Measurements from ENCODE around the gene KCNH4. TPM values are rescaled to one million over a fixed set of nuclear protein-coding genes. Genes with fewer than 3 reads are reported as not detected.

KCNH4 gene
- total and polyA plus RNA-seq, 2 donors, result 0.05 to 0.09 TPM

GRCh38 chr17:42183741-42184711, 3.1 kb upstream of the KCNH4 start:
- Histone ChIP-seq H3K36me3 (ENCODE audit: control insufficient read depth in 2 of 2, insufficient read depth in 2 of 2, low read length in 1 of 2) (no peaks in the 10 kb centered on the region), H3K27me3 (ENCODE audit: control insufficient read depth in 2 of 2, insufficient read depth in 1 of 2, low read length in 1 of 2) (peaks cover 30 to 54% of the 10 kb centered on the region in 2 donors), H3K4me1 (ENCODE audit: control insufficient read depth in 2 of 2, insufficient read depth in 2 of 2, low read length in 2 of 2) (peaks cover 18 to 49% of the 10 kb centered on the region in 2 donors), H3K4me3 (ENCODE audit: low read length in 2 of 2) (peak overlapping the region; percentile 58 to 70), H3K9me3 (ENCODE audit: control insufficient read depth in 2 of 2, insufficient read depth in 1 of 2, low read length in 1 of 2) (peaks cover 0 to 10% of the 10 kb centered on the region in 2 donors), H3K27ac (ENCODE audit: low read depth in 1 of 2, low read length in 1 of 2) (peak overlapping the region; percentile 32 to 86)
- WGBS, result 7% methylated on average over 83 of the region's 83 CpGs
- DNase-seq (ENCODE audit: low read depth in 6 of 9, low spot score in 9 of 9), result peak; percentile 49 to 82 (median 64)

- peaks cover 33 to 63% of the 10 kb centered on the region in 2 donors for H3K27me3 ChIP-seq (ENCODE audit: control insufficient read depth in 2 of 2, insufficient read depth in 1 of 2, low read length in 1 of 2)
- no peak overlapping the region for H3K27ac ChIP-seq (ENCODE audit: low read depth in 1 of 2, low read length in 1 of 2)
- H3K4me1 ChIP-seq (ENCODE audit: control insufficient read depth in 2 of 2, insufficient read depth in 2 of 2, low read length in 2 of 2), result peaks cover 18 to 43% of the 10 kb centered on the region in 2 donors
- H3K36me3 ChIP-seq (ENCODE audit: control insufficient read depth in 2 of 2, insufficient read depth in 2 of 2, low read length in 1 of 2), result no peaks in the 10 kb centered on the region
- DNase-seq (ENCODE audit: low read depth in 6 of 9, low spot score in 9 of 9), result no peak
- H3K4me3 ChIP-seq (ENCODE audit: low read length in 2 of 2), result peak overlapping the region; percentile 58 to 70
- WGBS, result 73% methylated on average over 9 of the region's 9 CpGs
- H3K9me3 ChIP-seq (ENCODE audit: control insufficient read depth in 2 of 2, insufficient read depth in 1 of 2, low read length in 1 of 2), result peaks cover 0 to 10% of the 10 kb centered on the region in 2 donors
Observed at GRCh38 chr17:42182927-42183734, 2.2 kb upstream of the KCNH4 start.

- no peak overlapping the region for H3K4me3 ChIP-seq (ENCODE audit: low read length in 2 of 2)
- peaks cover 18 to 43% of the 10 kb centered on the region in 2 donors for H3K4me1 ChIP-seq (ENCODE audit: control insufficient read depth in 2 of 2, insufficient read depth in 2 of 2, low read length in 2 of 2)
- no peaks in the 10 kb centered on the region for H3K36me3 ChIP-seq (ENCODE audit: control insufficient read depth in 2 of 2, insufficient read depth in 2 of 2, low read length in 1 of 2)
- WGBS, result 87% methylated on average over 2 of the region's 2 CpGs
- H3K27me3 ChIP-seq (ENCODE audit: control insufficient read depth in 2 of 2, insufficient read depth in 1 of 2, low read length in 1 of 2), result peaks cover 33 to 71% of the 10 kb centered on the region in 2 donors
- DNase-seq (ENCODE audit: low read depth in 6 of 9, low spot score in 9 of 9), result no peak
- peaks cover 0 to 10% of the 10 kb centered on the region in 2 donors for H3K9me3 ChIP-seq (ENCODE audit: control insufficient read depth in 2 of 2, insufficient read depth in 1 of 2, low read length in 1 of 2)
- no peak overlapping the region for H3K27ac ChIP-seq (ENCODE audit: low read depth in 1 of 2, low read length in 1 of 2)
Observed at GRCh38 chr17:42181851-42182207, 887 bp upstream of the KCNH4 start.

GRCh38 chr17:42180411-42180921, 476 bp downstream of the KCNH4 start:
- peaks cover 33 to 77% of the 10 kb centered on the region in 2 donors for H3K27me3 ChIP-seq (ENCODE audit: control insufficient read depth in 2 of 2, insufficient read depth in 1 of 2, low read length in 1 of 2)
- no peak overlapping the region for H3K27ac ChIP-seq (ENCODE audit: low read depth in 1 of 2, low read length in 1 of 2)
- H3K4me3 ChIP-seq (ENCODE audit: low read length in 2 of 2), result peak overlapping the region in 1 of 2 donors; percentile 38
- H3K4me1 ChIP-seq (ENCODE audit: control insufficient read depth in 2 of 2, insufficient read depth in 2 of 2, low read length in 2 of 2), result peaks cover 18 to 41% of the 10 kb centered on the region in 2 donors
- H3K9me3 ChIP-seq (ENCODE audit: control insufficient read depth in 2 of 2, insufficient read depth in 1 of 2, low read length in 1 of 2), result peaks cover 0 to 13% of the 10 kb centered on the region in 2 donors
- WGBS, result 5% methylated on average over 33 of the region's 33 CpGs
- no peak for DNase-seq (ENCODE audit: low read depth in 6 of 9, low spot score in 9 of 9)
- no peaks in the 10 kb centered on the region for H3K36me3 ChIP-seq (ENCODE audit: control insufficient read depth in 2 of 2, insufficient read depth in 2 of 2, low read length in 1 of 2)

- H3K27ac ChIP-seq (ENCODE audit: low read depth in 1 of 2, low read length in 1 of 2), result no peak overlapping the region
- peak in 4 of 9 donors; percentile 34 to 65 (median 46) for DNase-seq (ENCODE audit: low read depth in 6 of 9, low spot score in 9 of 9)
- WGBS, result 22% methylated on average over 20 of the region's 20 CpGs
- H3K4me1 ChIP-seq (ENCODE audit: control insufficient read depth in 2 of 2, insufficient read depth in 2 of 2, low read length in 2 of 2), result peaks cover 17 to 36% of the 10 kb centered on the region in 2 donors
- no peaks in the 10 kb centered on the region for H3K36me3 ChIP-seq (ENCODE audit: control insufficient read depth in 2 of 2, insufficient read depth in 2 of 2, low read length in 1 of 2)
- no peak overlapping the region for H3K4me3 ChIP-seq (ENCODE audit: low read length in 2 of 2)
- peaks cover 0 to 13% of the 10 kb centered on the region in 2 donors for H3K9me3 ChIP-seq (ENCODE audit: control insufficient read depth in 2 of 2, insufficient read depth in 1 of 2, low read length in 1 of 2)
- H3K27me3 ChIP-seq (ENCODE audit: control insufficient read depth in 2 of 2, insufficient read depth in 1 of 2, low read length in 1 of 2), result peaks cover 33 to 79% of the 10 kb centered on the region in 2 donors
Observed at GRCh38 chr17:42179911-42180410, 981 bp downstream of the KCNH4 start.

- Histone ChIP-seq H3K4me1 (ENCODE audit: control insufficient read depth in 2 of 2, insufficient read depth in 2 of 2, low read length in 2 of 2) (peaks cover 10 to 29% of the 10 kb centered on the region in 2 donors), H3K27ac (ENCODE audit: low read depth in 1 of 2, low read length in 1 of 2) (no peak overlapping the region), H3K4me3 (ENCODE audit: low read length in 2 of 2) (no peak overlapping the region), H3K36me3 (ENCODE audit: control insufficient read depth in 2 of 2, insufficient read depth in 2 of 2, low read length in 1 of 2) (no peaks in the 10 kb centered on the region), H3K9me3 (ENCODE audit: control insufficient read depth in 2 of 2, insufficient read depth in 1 of 2, low read length in 1 of 2) (peaks cover 0 to 13% of the 10 kb centered on the region in 2 donors), H3K27me3 (ENCODE audit: control insufficient read depth in 2 of 2, insufficient read depth in 1 of 2, low read length in 1 of 2) (peaks cover 33 to 83% of the 10 kb centered on the region in 2 donors)
- no peak for DNase-seq (ENCODE audit: low read depth in 6 of 9, low spot score in 9 of 9)
- 36% methylated on average over 1 of the region's 1 CpG for WGBS
Observed at GRCh38 chr17:42179335-42179734, 1.6 kb downstream of the KCNH4 start.

- DNase-seq (ENCODE audit: low read depth in 6 of 9, low spot score in 9 of 9), result no peak
- no peak overlapping the region for H3K4me3 ChIP-seq (ENCODE audit: low read length in 2 of 2)
- no peak overlapping the region for H3K27ac ChIP-seq (ENCODE audit: low read depth in 1 of 2, low read length in 1 of 2)
- peaks cover 33 to 84% of the 10 kb centered on the region in 2 donors for H3K27me3 ChIP-seq (ENCODE audit: control insufficient read depth in 2 of 2, insufficient read depth in 1 of 2, low read length in 1 of 2)
- H3K9me3 ChIP-seq (ENCODE audit: control insufficient read depth in 2 of 2, insufficient read depth in 1 of 2, low read length in 1 of 2), result peaks cover 0 to 13% of the 10 kb centered on the region in 2 donors
- H3K36me3 ChIP-seq (ENCODE audit: control insufficient read depth in 2 of 2, insufficient read depth in 2 of 2, low read length in 1 of 2), result no peaks in the 10 kb centered on the region
- WGBS, result 50% methylated on average over 14 of the region's 14 CpGs
- peaks cover 8 to 26% of the 10 kb centered on the region in 2 donors for H3K4me1 ChIP-seq (ENCODE audit: control insufficient read depth in 2 of 2, insufficient read depth in 2 of 2, low read length in 2 of 2)
Observed at GRCh38 chr17:42178817-42179216, 2.1 kb downstream of the KCNH4 start.

- Histone ChIP-seq H3K36me3 (ENCODE audit: control insufficient read depth in 2 of 2, insufficient read depth in 2 of 2, low read length in 1 of 2) (no peaks in the 10 kb centered on the region), H3K27me3 (ENCODE audit: control insufficient read depth in 2 of 2, insufficient read depth in 1 of 2, low read length in 1 of 2) (peaks cover 32 to 75% of the 10 kb centered on the region in 2 donors), H3K4me1 (ENCODE audit: control insufficient read depth in 2 of 2, insufficient read depth in 2 of 2, low read length in 2 of 2) (peaks cover 8 to 17% of the 10 kb centered on the region in 2 donors), H3K9me3 (ENCODE audit: control insufficient read depth in 2 of 2, insufficient read depth in 1 of 2, low read length in 1 of 2) (peaks cover 0 to 13% of the 10 kb centered on the region in 2 donors), H3K4me3 (ENCODE audit: low read length in 2 of 2) (no peak overlapping the region), H3K27ac (ENCODE audit: low read depth in 1 of 2, low read length in 1 of 2) (no peak overlapping the region)
- no peak for DNase-seq (ENCODE audit: low read depth in 6 of 9, low spot score in 9 of 9)
- WGBS, result 96% methylated on average over 2 of the region's 2 CpGs
Observed at GRCh38 chr17:42177684-42178083, 3.3 kb downstream of the KCNH4 start.

Measured in thymus (tissue), 11 donors.